H1 (cell line): Measurements from ENCODE around the gene FYTTD1. TPM values are rescaled to one million over a fixed set of nuclear protein-coding genes. Genes with fewer than 3 reads are reported as not detected.

Experiments used
- CTCF ChIA-PET: fragments of 300-600 bp; sonication (Branson Sonifier 250); formaldehyde crosslinking; loops from one replicate; lab custom pipeline; 2021; ENCODE audit not compliant: partially characterized antibody; lab: Charles Lee
- POLR2A ChIA-PET: fragments of 300-600 bp; sonication (Branson Sonifier 250); formaldehyde crosslinking; loops from one replicate; lab custom pipeline; 2021; ENCODE audit warnings: inconsistent platforms; ENCODE audit not compliant: partially characterized antibody; lab: Charles Lee
- DNase-seq, 2 experiments: peaks; one replicate each; pipeline versions ENCODE4 v3.0.0 to v3.0.0-alpha.2; 2010 to 2022; ENCODE audit warnings: low spot score in 2 of 2, low read depth in 1 of 2, mixed read lengths in 1 of 2
- FAIRE-seq: peaks from 2 replicates; lab custom pipeline; 2011; peaks lifted over from hg19 to GRCh38; lab: Jason Lieb, UNC
- H2AFZ ChIP-seq: 2 replicates; pipeline ENCODE4 v1.8.1; 2012; ENCODE audit warnings: low read length, inconsistent platforms
- H2AK5ac ChIP-seq: 2 replicates; pipeline ENCODE4 v1.6.1; 2013; ENCODE audit warnings: low read depth, low read length
- H2BK120ac ChIP-seq: replicated peaks from 2 replicates; pipeline ENCODE3; 2013; ENCODE audit warnings: low read depth, low read length, inconsistent platforms
- H2BK12ac ChIP-seq: 2 replicates; pipeline ENCODE4 v1.6.1; 2013; ENCODE audit warnings: low read depth, low read length
- H2BK15ac ChIP-seq: 2 replicates; pipeline ENCODE4 v1.6.1; 2013; ENCODE audit warnings: low read length
- H2BK20ac ChIP-seq: 2 replicates; pipeline ENCODE4 v1.6.1; 2013; ENCODE audit warnings: low read length
- H2BK5ac ChIP-seq: 2 replicates; pipeline ENCODE4 v1.6.1; 2013; ENCODE audit warnings: low read depth, low read length
- H3K14ac ChIP-seq: 2 replicates; pipeline ENCODE4 v1.6.1; 2013; ENCODE audit warnings: inconsistent platforms; ENCODE audit not compliant: insufficient read length
- H3K18ac ChIP-seq: 2 replicates; pipeline ENCODE4 v1.6.1; 2013; ENCODE audit warnings: low read length; ENCODE audit errors: extremely low read depth
- H3K23ac ChIP-seq: 2 replicates; pipeline ENCODE4 v1.6.1; 2013; ENCODE audit warnings: inconsistent platforms; ENCODE audit not compliant: insufficient read length
- H3K23me2 ChIP-seq: 2 replicates; pipeline ENCODE4 v1.6.1; 2013; ENCODE audit warnings: low read depth, low read length
- H3K27ac ChIP-seq: 2 replicates; pipeline ENCODE4 v1.6.1; 2011; ENCODE audit warnings: low read depth, low read length, inconsistent platforms
- H3K27me3 ChIP-seq, 4 experiments: replicated peaks in 1 of 4; 1 replicate in 1 of 4; 2 replicates in 3 of 4; pipeline versions ENCODE4 v1.6.1 to v1.8.1; 2011 to 2013; ENCODE audit warnings: low read length in 3 of 4, mild to moderate bottlenecking in 3 of 4, inconsistent platforms in 2 of 4, mixed read lengths in 2 of 4, moderate library complexity in 1 of 4; ENCODE audit not compliant: control insufficient read depth in 3 of 4, insufficient read depth in 3 of 4; ENCODE audit errors: extremely low read depth in 1 of 4
- H3K36me3 ChIP-seq, 4 experiments: 2 replicates each; pipeline versions ENCODE4 v1.6.1 to v1.8.1; 2011 to 2013; ENCODE audit warnings: mild to moderate bottlenecking in 4 of 4, low read length in 3 of 4, moderate library complexity in 2 of 4, control low read depth in 1 of 4, inconsistent platforms in 1 of 4; ENCODE audit not compliant: insufficient read depth in 4 of 4, control insufficient read depth in 2 of 4
- H3K4ac ChIP-seq: replicated peaks from 2 replicates; pipeline ENCODE3; 2013; ENCODE audit warnings: low read length, low read depth, mixed read lengths, inconsistent platforms; ENCODE audit not compliant: insufficient read length
- H3K4me1 ChIP-seq, 4 experiments: replicated peaks in 1 of 4; 1 replicate in 1 of 4; 2 replicates in 3 of 4; pipeline versions ENCODE4 v1.6.1 to v1.8.1; 2011 to 2013; ENCODE audit warnings: low read length in 3 of 4, inconsistent platforms in 2 of 4, mixed read lengths in 1 of 4; ENCODE audit not compliant: insufficient read depth in 4 of 4, control insufficient read depth in 3 of 4
- H3K4me2 ChIP-seq, 2 experiments: 2 replicates each; pipeline versions ENCODE4 v1.6.1 to v1.8.1; 2011 to 2013; ENCODE audit warnings: low read depth in 2 of 2, low read length in 2 of 2, control low read depth in 1 of 2, inconsistent platforms in 1 of 2, mild to moderate bottlenecking in 1 of 2; ENCODE audit not compliant: insufficient read depth in 1 of 2
- H3K4me3 ChIP-seq, 4 experiments: fragments of 200-600, 300-600 bp in 1 of 4; sonication (generic), shearing (Covaris generic), sonication (Bioruptor Twin) in 1 of 4; 2 replicates each; pipeline versions ENCODE4 v1.5.1 to v1.8.1; 2011 to 2016; ENCODE audit warnings: low read length in 4 of 4, low read depth in 3 of 4, control low read depth in 2 of 4, inconsistent platforms in 2 of 4, mild to moderate bottlenecking in 2 of 4, mixed read lengths in 1 of 4, moderate library complexity in 1 of 4; ENCODE audit not compliant: insufficient read depth in 2 of 4; ENCODE audit errors: extremely low read depth in 1 of 4
- H3K56ac ChIP-seq: replicated peaks from 2 replicates; pipeline ENCODE3; 2013; ENCODE audit warnings: low read depth, mild to moderate bottlenecking, mixed read lengths, low read length, inconsistent platforms; ENCODE audit not compliant: insufficient read length
- H3K79me1 ChIP-seq: 2 replicates; pipeline ENCODE4 v1.6.1; 2013; ENCODE audit warnings: low read depth, low read length, control low read depth
- H3K79me2 ChIP-seq, 2 experiments: 2 replicates each; pipeline versions ENCODE4 v1.6.1 to v1.8.1; 2012 to 2013; ENCODE audit warnings: low read length in 2 of 2, mild to moderate bottlenecking in 2 of 2, inconsistent platforms in 1 of 2; ENCODE audit not compliant: insufficient read depth in 2 of 2, control insufficient read depth in 1 of 2
- H3K9ac ChIP-seq, 4 experiments: replicated peaks in 1 of 4; 1 replicate in 1 of 4; 2 replicates in 3 of 4; pipeline versions ENCODE4 v1.6.1 to v1.8.1; 2011 to 2013; ENCODE audit warnings: low read depth in 3 of 4, low read length in 3 of 4, control low read depth in 2 of 4, mild to moderate bottlenecking in 2 of 4, moderate library complexity in 2 of 4, inconsistent platforms in 1 of 4; ENCODE audit errors: extremely low read depth in 1 of 4
- H3K9me3 ChIP-seq, 2 experiments: 2 replicates each; pipeline versions ENCODE4 v1.6.1 to v1.8.1; 2012 to 2013; ENCODE audit warnings: mild to moderate bottlenecking in 2 of 2, moderate library complexity in 2 of 2, control low read depth in 1 of 2, inconsistent platforms in 1 of 2, low read depth in 1 of 2, low read length in 1 of 2, mixed read lengths in 1 of 2; ENCODE audit not compliant: insufficient read depth in 2 of 2
- H4K20me1 ChIP-seq, 2 experiments: replicated peaks in 1 of 2; 2 replicates each; pipeline versions ENCODE3 to v1.8.1; 2011 to 2013; ENCODE audit warnings: inconsistent platforms in 2 of 2, low read length in 2 of 2, mild to moderate bottlenecking in 1 of 2; ENCODE audit not compliant: insufficient read depth in 2 of 2, control insufficient read depth in 1 of 2
- H4K5ac ChIP-seq: 2 replicates; pipeline ENCODE4 v1.6.1; 2013; ENCODE audit warnings: low read length, low read depth, mixed read lengths, inconsistent platforms; ENCODE audit not compliant: insufficient read length
- H4K8ac ChIP-seq: 2 replicates; pipeline ENCODE4 v1.8.0; 2013; ENCODE audit warnings: mild to moderate bottlenecking, moderate library complexity, low read length, inconsistent platforms; ENCODE audit not compliant: insufficient read depth; ENCODE audit errors: extremely low read depth
- H4K91ac ChIP-seq: replicated peaks from 2 replicates; pipeline ENCODE3; 2013; ENCODE audit warnings: low read length, mixed read lengths, inconsistent platforms; ENCODE audit not compliant: insufficient read length
- ATF2 ChIP-seq: IDR thresholded peaks from 2 replicates; pipeline ENCODE4 v1.6.1; 2012; ENCODE audit warnings: low read length, inconsistent platforms
- CBX5 ChIP-seq: fragments of 300-800, 300-1000 bp; sonication (generic); IDR thresholded peaks from 2 replicates; pipeline ENCODE4 v1.7.1; 2016; ENCODE audit warnings: antibody characterized with exemption, low read length, low read depth
- CHD1 ChIP-seq: IDR thresholded peaks from 2 replicates; pipeline ENCODE4 v1.6.1; 2012; ENCODE audit warnings: low read depth, low read length, improper control_type of control experiment
- POU5F1 ChIP-seq: IDR thresholded peaks from 2 replicates; pipeline ENCODE4 v1.6.1; 2011; ENCODE audit warnings: low read depth, mild to moderate bottlenecking, low read length, moderate library complexity
- RNF2 ChIP-seq: fragments of 200-900, 300-1000 bp; sonication (generic); IDR thresholded peaks from 2 replicates; pipeline ENCODE4 v1.7.1; 2016; ENCODE audit warnings: borderline replicate concordance, low read depth, mild to moderate bottlenecking, antibody characterized with exemption, low read length; ENCODE audit not compliant: poor library complexity, severe bottlenecking; ENCODE audit errors: missing control alignments
- SP1 ChIP-seq: IDR thresholded peaks from 2 replicates; pipeline ENCODE4 v1.6.1; 2011; ENCODE audit warnings: low read depth, low read length
- SP2 ChIP-seq: IDR thresholded peaks from 2 replicates; pipeline ENCODE4 v1.6.1; 2012; ENCODE audit warnings: mild to moderate bottlenecking, low read length, inconsistent platforms
- SUZ12 ChIP-seq: fragments of 200-600 bp; sonication (generic); IDR thresholded peaks from 2 replicates; pipeline ENCODE4 v1.6.1; 2012; ENCODE audit warnings: mild to moderate bottlenecking, inconsistent platforms, low read length, moderate library complexity, mixed read lengths
- WGBS, 2 experiments: shearing (Covaris generic) in 1 of 2; methylation state at CpG; one replicate each; pipeline versions ENCODE4 v1.1.6 to v1.1.7; 2013 to 2015; ENCODE audit warnings: low lambda C conversion rate in 2 of 2, mixed read lengths in 2 of 2, inconsistent platforms in 1 of 2, low coverage in 1 of 2, missing lambda C conversion rate in 1 of 2; ENCODE audit not compliant: insufficient replicate concordance in 2 of 2, insufficient coverage in 1 of 2, insufficient read length in 1 of 2; ENCODE audit errors: extremely low coverage in 1 of 2, missing lambda C conversion rate in 1 of 2; 5-methylcytosine and 5-hydroxymethylcytosine counted together
- polyA plus RNA-seq, 7 experiments: library from polyadenylated mRNA; depleted of rRNA in 3 of 7; stranded (reverse) in 5 of 7; unstranded in 2 of 7; fragments of >200 nt in 5 of 7; fragments of 200-250 nt in 2 of 7; gene quantifications; 1 replicate in 5 of 7; 2 replicates in 1 of 7; 4 replicates in 1 of 7; pipeline versions ENCODE4 v1.2.1 to v1.2.3, GENCODE V29; 2011 to 2013; ENCODE audit warnings: missing spikeins in 2 of 7, mixed read lengths in 2 of 7
- total RNA-seq: library from RNA; stranded (reverse); fragmentation: NEBNext Ultra II Directional; extraction: Animal tissue kit (Norgen Biotek cat#: 25700); gene quantifications from 2 replicates; pipeline ENCODE4 v1.2.1, GENCODE V29; 2021

FYTTD1 gene
- total and polyA plus RNA-seq, 2 of the 8 experiments (the other 6 are each of a cell fraction or from before 2014, with no cell fraction given): 3.1 to 24.4 TPM

- Histone ChIP-seq H3K56ac (no peak overlapping the region), H3K14ac (no peak overlapping the region), H3K36me3 (no peaks in the 10 kb centered on the region; a peak in 1 of 8 replicates), H3K23ac (no peak overlapping the region), H4K91ac (no peak overlapping the region), H3K9me3 (no peaks in the 10 kb centered on the region), H2BK15ac (no peak overlapping the region), H4K5ac (no peak overlapping the region), H3K4me1 (no peaks in the 10 kb centered on the region), H3K9ac (no peak overlapping the region), H3K27ac (no peak overlapping the region), H4K20me1 (peaks cover 0 to 3% of the 10 kb centered on the region in 2 experiments), H3K79me2 (peaks cover 0 to 88% of the 10 kb centered on the region in 2 experiments; a peak in 2 of 4 replicates), H2BK120ac (no peak overlapping the region), H3K18ac (no peak overlapping the region), H3K79me1 (peaks cover 8% of the 10 kb centered on the region), H2BK5ac (no peak overlapping the region), H3K27me3 (no peaks in the 10 kb centered on the region), H2BK12ac (no peak overlapping the region), H3K4me2 (no peak overlapping the region), H3K4ac (no peak overlapping the region), H2BK20ac (no peak overlapping the region), H3K23me2 (no peaks in the 10 kb centered on the region), H2AFZ (no peak overlapping the region), H4K8ac (no peak overlapping the region), H2AK5ac (no peak overlapping the region), H3K4me3 (no peak overlapping the region)
- DNase-seq (no peak), FAIRE-seq (no peak)
- ChIA-PET POLR2A (no interaction called here), CTCF (interaction anchor here (1.2 kb wide), 1 partner anchor 18 kb away, joined by 3 read pairs; no protein-coding TSS in a partner anchor)
- TF ChIP-seq RNF2 (no peak), ATF2 (no peak), SP2 (no peak), CHD1 (no peak), SP1 (no peak), SUZ12 (no peak), CBX5 (no peak), POU5F1 (no peak)
- 92% methylated on average over 4 of the region's 4 CpGs; no CpG with 5 or more reads in 1 of the 2 experiments for WGBS, 2 experiments
These were observed 58.4 kb downstream of the FYTTD1 start for GRCh38 chr3:197807969-197808587.
